ENCODE measurements around the gene L3MBTL3.

- TF ChIP-seq CTCF (IDR thresholded peaks at IDR 0.05) (no peak), POLR2A (IDR thresholded peaks at IDR 0.05) (no peak), POLR2AphosphoS5 (IDR thresholded peaks at IDR 0.05) (no peak)
Measured at GRCh38 chr6:130113201-130113710, 94.9 kb downstream of the L3MBTL3 start.

Measured in prostate gland (tissue), 2 donors.